Stimulated activated CD8-positive, alpha-beta memory T cell treated with anti-CD3 and anti-CD28 coated beads, Interleukin-2, amount 100 ng/mL, for 48 hours (primary cell): ENCODE data around the gene CHEK1.

Source experiments
- DNase-seq, 2 donors: peaks; one replicate each; pipeline ENCODE4 v3.0.0-alpha.2; 2020; ENCODE audit warnings: low read depth in 2 of 2

The CHEK1 gene

DNA sequence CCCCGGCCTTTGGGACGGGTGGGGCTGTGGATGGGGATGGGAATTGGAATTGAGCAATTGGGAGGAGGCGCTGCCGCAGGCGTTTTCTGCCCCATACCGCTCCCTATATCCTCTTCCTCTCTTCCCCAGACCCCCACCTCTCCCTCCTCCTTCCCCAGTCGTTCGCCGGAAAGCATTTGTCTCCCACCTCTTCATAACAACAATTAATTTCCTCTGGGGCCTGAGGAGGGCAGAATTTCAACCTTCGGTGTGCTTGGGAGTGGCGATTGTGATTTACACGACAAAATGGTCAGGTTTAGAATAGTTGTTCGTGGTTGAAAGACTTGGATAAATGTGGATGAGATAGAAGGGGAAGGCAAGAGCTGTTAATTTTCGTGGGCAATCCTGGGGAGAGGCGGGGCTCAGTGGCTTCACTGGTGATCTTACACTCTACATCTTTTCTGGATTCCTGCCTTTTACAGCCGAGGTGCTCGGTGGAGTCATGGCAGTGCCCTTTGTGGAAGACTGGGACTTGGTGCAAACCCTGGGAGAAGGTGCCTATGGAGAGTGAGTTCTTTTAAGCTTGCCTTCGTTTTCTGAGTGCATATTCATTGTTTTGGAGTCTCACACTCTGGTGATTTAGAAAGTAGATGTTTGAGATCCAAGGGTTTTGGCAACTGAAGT, 1.5 kb downstream of the CHEK1 start:
- DNase-seq, result no peak

DNA sequence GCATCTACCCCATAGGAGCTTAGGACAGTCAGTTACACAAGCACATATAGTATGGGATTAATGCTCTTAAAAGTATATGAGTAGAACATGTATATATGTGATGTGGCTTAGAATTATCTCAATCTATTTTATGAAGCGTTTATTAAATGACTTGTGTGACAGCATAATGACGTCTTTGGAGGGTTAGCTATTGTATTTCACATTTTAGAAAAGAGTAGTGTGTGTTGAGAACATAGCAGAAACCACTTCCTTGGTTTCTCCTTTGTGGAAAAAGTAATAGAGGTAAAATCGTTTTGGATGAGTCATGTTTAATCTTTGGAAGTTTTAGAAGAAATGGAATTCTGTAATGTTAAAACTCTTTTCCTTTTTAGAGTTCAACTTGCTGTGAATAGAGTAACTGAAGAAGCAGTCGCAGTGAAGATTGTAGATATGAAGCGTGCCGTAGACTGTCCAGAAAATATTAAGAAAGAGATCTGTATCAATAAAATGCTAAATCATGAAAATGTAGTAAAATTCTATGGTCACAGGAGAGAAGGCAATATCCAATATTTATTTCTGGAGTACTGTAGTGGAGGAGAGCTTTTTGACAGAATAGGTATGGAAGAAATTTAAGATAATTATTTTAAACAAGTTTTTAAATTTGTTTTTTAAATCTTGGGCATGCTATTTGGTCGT, 2.4 kb downstream of the CHEK1 start:
- no peak for DNase-seq

DNA sequence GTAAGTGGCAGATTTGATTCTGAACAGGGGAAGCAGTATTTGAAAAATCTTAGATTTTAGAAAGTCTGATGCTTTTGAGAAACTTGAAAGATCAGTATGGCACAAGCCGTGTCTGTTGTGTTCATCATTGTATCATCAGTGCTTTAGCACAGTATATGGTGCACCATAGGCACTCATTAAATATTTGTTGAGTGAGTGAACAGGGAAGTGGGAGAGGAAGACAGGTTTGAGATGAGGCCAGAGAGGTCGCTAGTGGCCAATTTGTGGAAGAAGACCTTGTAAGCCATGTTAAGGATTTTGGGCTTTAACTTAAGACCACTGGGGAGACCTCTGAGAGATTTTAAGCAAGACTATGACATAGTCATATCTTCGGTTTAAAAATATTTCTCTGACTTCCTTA, 12.9 kb downstream of the CHEK1 start:
- DNase-seq, result no peak

DNA sequence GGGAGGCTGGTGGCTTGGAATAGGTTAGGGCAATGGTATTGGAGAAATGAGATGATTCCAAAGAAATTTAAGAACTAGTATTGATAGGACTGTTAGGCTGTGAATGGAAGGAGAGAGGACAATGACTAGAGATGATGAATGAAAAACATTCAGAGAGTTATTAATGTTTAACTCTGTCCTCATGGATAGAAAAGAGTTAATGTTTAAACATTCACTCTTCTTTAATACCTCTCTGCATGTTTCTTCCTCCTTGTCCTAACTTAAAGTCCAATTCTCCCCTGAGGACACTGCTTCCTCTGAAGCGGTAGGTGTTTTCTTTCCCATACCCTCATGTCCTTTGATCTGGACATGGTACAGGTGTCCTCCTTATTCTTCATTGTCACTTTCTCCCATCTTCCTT, 13.4 kb downstream of the CHEK1 start:
- no peak for DNase-seq

DNA sequence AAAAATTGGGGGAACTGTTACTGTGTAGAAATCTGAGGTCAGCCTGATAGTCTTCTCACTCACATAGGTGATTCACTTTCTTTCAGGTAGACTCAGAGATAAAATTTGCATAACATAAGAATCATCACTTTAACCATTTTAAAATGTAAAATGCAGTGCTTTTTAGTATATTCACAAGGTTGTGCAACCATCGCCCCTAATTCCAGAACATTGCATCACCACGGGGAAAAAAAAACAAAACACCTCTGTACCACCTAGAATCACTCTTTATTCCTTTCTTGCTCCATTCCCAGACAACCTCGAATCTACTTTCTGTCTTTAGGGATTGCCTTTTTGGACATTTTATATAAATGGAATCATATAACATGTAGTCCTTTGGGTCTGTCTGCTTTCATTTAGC, 20.9 kb downstream of the CHEK1 start:
- DNase-seq, result no peak

DNA sequence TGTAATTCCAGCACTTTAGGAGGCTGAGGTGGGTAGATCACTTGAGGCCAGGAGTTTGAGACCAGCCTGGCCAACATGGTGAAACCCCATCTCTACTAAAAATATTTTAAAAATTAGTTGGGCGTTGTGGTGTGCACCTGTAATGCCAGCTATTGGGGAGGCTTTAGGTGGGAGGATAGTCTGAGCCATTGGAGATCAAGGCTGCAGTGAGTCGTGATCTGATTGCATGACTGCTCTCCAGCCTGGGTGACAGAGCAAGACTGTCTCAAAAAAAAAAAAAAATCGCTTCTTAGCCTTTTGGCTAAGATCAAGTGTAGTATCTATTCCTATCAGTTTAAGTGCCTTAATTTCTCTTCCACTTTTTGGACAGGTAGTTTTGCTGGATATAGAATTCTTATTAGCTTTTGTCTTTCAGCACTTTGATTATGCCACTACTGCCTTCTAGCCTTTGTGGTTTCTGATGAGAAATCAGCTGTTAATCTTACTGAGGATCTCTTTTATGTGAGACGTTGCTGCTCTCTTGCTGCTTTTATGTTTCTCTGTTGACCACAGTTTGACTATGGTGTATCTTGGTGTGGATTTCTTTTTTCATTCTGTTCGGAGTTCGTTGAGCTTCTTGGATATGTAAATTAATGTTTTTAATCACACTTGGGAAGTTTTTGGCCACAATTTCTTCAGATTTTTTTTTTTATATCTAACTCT, 24.7 kb downstream of the CHEK1 start:
- no peak for DNase-seq

DNA sequence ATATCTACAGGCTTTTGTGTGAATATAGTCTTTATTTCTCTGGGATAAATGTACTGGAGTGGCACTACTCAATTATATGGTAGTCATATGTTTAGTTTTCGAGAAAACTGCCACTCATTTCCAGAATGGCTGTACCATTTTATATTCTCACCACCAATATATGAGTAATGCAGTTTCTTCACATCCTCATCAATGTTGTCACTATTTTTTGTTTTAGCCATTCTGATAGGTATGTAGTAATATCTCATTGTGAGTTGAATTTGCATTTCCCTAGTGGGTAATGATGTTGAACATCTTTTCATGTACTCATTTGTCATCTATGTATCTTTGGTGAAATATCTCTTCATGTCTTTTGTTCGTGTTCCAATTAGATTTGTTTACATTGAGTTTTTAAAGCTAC, 37.7 kb downstream of the CHEK1 start:
- DNase-seq, result no peak

DNA sequence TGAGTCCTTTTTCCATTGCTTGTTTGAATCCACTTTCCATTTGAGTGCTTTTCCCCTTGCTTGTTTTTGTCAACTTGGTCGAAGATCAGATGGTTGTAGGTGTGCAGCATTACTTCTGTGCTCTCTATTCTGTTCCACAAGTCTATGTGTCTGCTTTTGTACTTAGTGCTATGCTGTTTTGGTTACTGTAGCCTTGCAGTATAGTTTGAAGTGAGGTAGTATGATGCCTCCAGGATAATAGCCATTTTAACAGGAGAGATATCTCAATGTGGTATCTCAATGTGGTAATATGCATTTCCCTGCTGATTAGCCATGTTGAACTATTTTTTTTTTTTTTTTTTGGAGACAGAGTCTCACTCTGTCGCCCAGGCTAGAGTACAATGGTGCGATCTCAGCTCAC, 38.9 kb downstream of the CHEK1 start:
- no peak for DNase-seq

DNA sequence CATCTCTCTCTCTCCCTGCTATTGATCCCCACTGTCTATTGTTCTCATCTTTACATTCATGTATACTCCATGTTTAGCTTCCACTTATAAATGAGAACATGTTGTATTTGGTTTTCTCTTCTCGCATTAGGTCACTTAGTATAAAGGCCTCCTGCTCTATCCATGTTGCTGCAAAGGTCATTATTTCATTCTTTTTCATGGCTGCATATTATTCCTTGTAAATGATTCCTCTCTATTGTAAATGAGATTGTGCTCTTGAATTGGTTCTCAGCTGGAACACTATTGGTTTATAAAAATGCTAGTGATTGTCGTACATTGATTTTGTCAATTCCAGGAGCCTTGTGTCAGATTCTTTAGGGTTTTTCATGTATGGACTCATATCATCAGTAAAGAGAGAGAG, 42.2 kb downstream of the CHEK1 start:
- no peak for DNase-seq

DNA sequence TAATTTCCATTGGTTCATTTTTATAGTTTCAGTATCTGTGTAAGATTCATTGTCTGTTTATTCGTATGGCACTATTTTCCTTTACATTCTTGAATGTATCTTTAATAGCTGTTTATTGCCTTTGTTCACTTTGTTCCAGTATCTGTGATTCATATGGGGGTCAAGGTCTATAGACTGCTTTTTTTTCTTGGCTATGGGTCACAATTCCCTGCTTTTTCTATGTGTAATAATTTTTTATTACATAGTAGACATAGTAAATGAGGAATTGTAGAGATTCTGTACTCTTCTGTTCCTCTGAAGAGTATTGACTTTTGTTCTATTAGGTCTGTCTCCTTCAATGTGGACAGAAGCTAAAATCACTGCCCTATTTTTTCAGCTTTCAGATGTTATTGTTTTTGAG, 45.2 kb downstream of the CHEK1 start:
- DNase-seq, result no peak

DNA sequence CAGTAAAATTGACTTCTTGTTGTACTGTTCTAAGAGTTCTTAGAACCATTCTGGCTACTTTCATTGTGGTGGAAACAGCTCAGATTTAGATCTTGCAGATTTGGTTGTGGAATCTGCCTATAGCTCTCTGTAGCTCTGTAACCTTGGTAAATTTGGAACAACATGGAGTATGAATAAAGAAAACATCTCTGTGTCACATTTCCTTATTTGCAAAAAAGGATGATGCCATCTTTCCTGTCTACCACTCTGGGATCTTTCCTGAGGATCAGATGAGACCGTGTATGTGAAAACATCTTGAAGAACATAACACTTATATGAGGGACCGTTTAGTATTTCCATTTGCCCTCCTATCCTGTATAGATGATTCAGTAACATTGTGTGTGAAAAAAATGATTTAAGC, 46.6 kb downstream of the CHEK1 start:
- no peak for DNase-seq

DNA sequence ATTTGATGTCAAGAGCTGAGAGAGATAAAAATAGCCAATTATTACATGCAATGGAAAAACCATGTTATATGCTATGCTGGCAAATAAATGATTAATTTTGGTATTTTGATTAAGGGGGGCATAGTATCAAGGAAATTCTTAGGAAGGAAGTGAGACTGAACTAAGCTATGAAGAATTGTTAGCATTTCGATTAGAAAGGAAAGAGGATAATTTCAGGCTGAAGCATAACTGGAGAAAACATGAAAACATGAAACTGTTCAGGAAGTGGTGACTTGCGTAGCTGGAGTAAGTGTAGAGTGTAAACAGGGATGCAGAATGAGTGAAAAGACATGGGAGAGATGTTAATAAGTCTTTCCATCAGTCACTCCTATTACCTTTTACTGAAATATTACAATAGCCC, 49.2 kb downstream of the CHEK1 start:
- no peak for DNase-seq

DNA sequence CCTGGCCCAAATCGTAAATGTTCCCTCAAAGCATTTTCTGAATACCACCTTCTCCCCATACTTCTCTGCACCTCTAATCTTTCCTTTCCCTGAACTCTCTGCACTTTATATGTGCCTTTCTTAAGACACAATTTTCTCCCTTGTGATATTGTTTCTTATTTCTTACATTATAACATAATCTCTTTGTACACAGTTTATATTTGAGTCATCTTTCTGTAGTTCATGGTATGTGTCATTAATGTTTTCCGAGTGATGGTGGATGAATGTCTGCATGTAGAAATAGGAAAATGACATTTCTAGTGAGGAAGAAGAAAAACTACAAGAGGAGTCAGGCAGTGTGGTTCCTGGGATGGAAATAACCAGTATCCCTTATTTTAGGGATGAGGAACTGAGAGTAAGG, 50.2 kb downstream of the CHEK1 start:
- DNase-seq, result no peak

DNA sequence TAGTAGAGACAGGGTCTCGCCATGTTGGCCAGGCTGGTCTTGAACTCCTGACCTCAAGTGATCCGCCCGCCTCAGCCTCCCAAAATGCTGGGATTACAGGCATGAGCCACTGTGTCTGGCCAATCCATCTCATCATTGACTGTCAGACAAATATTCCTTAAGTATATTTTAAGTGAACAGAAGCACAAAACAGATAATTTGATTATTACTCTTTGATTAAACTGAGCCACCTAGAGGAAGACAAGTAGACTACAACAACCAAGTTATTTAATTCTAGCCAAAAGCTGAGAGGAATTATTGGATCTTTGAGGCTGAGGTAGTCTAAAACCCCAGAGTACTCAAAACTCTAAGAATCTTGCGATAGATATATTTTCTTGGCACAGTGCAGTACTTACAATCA, 54.4 kb downstream of the CHEK1 start:
- no peak for DNase-seq

DNA sequence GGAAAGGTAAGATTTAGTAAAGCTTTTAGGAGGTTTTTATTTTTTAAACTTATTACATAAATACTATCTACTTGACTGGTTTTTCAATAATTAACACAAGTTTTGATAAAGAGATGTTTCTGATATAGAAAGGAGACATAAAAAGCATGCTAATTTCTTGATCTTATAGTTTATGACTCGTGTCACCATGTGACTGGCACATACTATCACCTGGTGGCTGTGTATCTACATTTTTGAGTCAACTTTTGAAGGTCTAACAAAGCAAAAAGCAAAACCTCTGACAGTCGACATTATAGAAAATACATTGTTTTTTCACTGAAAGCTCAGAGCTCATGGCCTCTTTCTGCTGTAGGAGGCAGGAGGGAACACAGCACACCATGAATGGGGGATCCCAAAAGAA, 54.9 kb downstream of the CHEK1 start:
- no peak for DNase-seq

DNA sequence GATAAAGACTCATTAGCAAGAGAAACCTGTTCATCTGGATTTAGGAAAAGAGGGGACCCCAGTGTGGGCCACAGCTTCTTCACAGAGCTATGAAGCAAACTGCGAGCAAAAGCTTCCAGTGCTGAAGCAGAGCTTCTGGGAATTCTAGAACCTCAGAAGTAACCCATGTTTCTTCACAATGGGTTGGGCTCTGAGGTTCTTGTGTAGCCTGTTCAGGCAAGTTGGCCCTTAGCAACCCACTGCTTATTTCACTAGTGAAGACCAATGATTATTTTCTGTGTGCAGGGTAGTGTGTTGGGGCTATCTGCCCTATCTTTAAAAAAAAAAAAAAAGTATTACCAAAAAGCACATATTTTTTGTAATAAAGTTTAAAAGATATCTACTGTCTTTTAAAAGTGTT, 55.8 kb downstream of the CHEK1 start, which contains the start of gene ACRV1:
ACRV1 (minus strand) TSS at position 101 of the 400 bp plus-strand sequence; CDS start at position 34, 67 bp downstream.
- no peak for DNase-seq

DNA sequence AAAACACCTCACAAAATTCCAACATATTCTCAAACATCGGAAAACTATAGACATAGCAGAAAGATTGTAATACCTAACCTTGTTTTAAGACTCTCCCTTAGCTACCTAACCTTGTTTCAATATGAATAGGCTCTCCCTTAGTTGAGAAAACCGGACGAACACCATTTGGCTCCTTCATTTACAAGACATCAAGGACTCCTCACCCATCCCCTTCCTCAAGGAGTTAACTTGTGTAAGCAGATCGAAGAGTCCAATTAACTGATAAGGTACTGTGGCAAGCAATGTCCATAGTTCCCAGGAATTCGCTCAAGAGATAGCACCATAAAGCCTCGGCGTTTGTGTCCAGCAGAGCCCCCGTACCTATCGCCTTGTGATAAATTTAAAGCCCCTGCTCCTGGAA, 60.3 kb downstream of the CHEK1 start:
- DNase-seq, result no peak

DNA sequence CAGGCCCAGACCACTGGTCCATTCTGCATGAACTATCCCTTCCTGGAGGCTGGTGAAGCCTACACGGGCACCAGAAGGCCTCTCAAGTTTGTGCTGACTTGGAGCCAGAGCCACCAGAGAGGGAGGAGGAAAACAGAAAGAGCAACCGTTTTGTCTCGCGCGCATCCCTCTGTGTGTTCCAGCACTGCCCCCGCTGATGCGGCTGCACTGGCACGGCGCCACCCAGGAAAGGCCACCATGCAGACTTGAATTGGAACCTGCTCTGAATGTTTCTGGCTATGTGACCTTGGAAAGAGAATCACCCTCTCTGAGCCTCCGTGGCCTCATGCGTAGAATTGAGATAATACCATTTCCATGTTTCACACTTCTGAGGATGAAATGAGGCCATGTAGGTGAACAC, 63.1 kb downstream of the CHEK1 start:
- DNase-seq, result no peak

DNA sequence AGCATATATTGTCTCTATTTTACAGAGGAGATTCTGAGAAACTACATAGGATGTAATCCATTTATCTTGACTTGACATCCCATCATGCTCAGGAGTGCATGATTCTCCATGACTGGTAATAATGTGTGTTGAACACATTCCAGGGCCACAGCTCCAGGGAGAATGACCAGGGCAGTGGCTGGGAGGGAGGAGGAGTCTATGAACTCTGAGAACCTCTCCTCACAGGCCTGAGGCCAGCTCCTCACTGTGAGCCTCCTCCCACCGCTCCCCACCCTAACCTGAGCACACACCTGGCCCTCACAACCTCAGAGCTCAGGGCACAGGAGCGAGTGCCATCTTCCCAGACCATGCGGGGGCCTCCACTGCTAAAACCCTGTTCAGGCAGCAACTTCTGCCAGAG, 63.7 kb downstream of the CHEK1 start:
- no peak for DNase-seq

DNA sequence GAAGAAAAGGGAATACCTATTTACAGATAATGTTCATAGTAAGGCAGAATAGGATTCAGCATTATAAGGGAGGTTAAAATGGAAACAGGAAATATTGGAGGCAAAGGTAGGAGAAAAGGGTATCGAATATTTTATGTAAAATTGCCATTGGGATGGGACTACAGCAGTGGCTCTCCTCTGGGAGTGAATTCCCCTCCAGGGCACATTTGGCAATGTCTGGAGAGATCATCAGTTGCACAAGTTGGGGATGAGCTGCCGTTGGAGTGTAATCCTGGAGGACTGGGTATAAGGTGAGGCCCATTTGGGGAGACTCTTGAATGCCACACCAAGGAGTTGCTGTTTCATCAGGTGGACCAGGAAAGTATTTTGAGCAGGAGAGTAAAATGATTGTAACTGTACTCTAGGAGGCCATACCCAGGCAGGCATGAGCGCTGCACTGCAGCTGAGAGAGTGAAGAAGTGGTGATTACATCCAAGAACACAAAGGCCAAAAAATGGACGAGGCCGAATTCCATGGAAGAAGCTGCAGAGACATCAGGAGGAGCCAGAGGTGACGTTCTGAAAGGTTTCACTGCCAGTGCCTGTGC, 64.4 kb downstream of the CHEK1 start:
- DNase-seq, result no peak

DNA sequence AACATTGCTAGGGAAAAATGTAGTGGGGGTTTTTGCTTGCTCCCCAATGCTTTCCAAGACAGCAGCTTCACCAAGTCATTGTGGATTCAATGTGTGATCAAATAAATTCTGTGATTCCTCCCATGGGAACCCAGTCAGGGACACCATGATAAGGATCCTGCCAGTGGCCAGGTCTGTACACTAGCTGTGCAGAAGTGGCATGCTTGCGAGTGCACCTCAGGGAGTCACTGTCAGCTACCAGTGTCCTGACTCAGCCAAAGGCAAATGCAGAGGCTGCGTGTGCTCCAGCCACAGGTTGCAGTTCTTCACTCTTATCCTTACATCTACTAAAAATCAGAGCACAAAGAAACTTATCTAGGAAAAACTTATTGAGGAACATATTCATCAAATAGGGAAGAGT, 65.0 kb downstream of the CHEK1 start:
- DNase-seq, result no peak

DNA sequence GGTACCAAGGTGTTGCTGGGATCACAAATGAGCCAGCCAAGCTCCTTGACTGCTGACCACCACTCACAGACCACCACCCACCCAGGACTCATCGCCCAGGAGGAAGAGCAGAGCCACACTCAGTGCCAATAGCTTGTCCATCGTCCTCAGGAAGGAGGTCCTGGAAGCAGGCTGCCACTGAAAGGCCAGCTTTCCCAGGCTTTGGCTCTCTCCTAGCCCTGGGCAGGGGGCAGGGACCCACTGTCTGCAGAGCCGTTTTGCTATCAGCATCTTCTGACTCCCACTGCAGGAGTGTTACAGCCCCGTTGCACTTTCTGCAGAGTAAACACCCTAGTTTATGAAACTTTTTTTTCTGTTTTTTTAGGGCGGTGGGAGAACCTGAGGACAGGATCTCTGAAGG, 67.9 kb downstream of the CHEK1 start:
- DNase-seq, result no peak

DNA sequence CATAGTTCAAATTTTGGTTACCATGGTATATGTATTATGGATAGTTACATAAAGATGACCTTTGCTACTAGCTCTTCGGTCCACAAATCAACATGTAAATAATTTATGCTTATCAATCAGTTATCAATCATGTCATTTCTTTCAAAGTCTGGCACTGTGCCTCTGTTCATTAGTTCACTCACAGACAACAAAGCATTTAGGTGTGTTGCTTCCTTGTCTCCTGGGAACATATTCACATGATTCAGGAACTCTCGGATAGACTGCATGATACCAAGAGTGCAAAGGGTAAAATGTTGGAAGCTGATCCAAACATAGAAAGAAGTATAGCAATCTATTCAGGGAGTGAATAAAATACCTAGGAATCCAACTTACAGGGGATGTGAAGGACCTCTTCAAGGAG, 70.0 kb downstream of the CHEK1 start:
- no peak for DNase-seq
